Skin of body (tissue), 2 donors: ENCODE measurements around the gene EAF1. TPM values are rescaled to one million over a fixed set of nuclear protein-coding genes. Genes with fewer than 3 reads are reported as not detected.
"Not testable (repeated sequence)": the region's sequence is repeated elsewhere in the genome, so short reads cannot be mapped to it uniquely, and the experiment has no call there.

Experiments
- DNase-seq: peaks from one replicate; lab custom pipeline; 2025; lab: John Stamatoyannopoulos, UW
- total RNA-seq: library from RNA; depleted of rRNA; stranded (reverse); fragments of >200 nt; gene quantifications from one replicate; pipeline ENCODE4 v1.2.3, GENCODE V29; 2014

The EAF1 gene
- total RNA-seq, 1 donor from 2014 or later = 14.8 TPM

DNA sequence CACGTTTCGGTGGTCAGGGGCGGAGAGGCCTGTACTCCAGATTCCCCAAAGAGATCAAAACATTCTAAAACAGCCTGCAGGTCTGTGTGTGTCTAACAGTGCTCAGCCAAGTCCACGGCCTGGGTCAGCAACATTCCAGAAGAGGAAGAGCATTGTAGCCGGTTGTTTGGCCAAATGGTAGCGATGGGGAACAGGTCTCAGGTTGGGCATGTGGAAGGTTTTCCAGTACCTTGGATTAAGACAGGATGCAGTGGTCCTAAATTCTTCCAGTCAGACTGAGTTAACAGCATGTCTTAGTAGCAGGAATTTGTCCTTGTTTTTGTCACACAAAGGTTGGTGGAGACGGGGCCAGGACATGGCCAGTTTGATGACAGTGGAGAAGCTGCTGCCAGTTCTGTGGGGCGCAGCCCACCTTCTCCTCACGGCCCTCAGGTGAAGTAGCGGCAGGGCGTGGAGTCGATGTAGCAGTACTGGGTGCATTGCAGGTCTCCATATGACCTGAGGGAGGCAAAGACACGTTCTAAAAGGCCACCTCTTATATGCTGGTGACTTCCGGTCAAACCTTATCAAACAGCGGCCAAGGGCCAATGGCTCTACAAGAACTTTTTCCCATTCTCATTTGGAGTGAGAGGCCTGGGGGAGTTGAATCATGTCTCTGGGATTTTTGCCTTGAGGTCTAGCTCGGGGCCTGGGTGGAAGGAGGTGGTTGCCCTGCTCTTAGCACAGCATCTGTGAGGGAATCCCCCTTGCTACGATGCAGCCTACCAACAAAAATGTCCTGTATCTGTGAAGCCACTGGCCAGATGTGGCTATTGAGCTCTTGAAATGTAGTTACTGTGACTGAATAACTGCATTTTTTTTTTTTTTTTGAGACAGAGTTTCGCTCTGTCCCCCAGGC, 24.1 kb downstream of the EAF1 start:
- no peak for DNase-seq

DNA sequence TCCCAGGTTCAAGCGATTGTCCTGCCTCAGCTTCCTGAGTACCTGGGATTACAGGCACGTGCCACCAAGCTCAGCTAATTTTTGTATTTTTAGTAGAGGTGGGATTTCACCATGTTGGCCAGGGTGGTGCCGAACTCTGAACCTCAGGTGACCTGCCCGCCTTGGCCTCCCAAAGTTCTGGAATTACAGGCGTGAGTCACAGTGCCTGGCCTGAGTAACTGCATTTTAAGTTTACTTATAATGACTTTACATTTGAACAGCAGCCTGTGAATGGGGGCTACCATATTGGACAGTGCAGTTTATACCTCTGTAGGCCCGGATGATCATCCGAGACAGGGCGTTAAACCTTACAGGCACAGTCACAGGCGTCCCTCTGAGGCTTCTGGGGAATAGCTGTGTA, 24.8 kb downstream of the EAF1 start:
- no peak for DNase-seq

DNA sequence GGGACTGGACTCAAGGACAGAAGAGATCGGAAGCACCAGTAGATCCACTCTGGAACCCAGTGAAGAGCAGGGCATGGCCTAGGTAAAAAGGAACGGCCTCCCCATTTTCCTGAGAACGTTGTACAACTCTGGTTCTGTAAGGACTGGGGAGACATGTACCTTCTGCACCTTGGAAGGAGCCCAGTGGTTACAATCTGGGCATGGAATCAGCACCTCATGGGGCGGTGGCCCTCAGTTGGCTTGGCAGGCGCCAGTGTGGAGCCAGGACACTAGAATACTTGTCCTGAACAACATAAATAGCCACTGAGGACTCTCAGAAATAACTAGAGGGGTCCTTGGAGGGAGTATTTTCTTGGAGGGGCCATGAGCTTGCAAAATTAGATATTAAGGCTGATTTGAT, 25.6 kb downstream of the EAF1 start:
- DNase-seq = no peak

DNA sequence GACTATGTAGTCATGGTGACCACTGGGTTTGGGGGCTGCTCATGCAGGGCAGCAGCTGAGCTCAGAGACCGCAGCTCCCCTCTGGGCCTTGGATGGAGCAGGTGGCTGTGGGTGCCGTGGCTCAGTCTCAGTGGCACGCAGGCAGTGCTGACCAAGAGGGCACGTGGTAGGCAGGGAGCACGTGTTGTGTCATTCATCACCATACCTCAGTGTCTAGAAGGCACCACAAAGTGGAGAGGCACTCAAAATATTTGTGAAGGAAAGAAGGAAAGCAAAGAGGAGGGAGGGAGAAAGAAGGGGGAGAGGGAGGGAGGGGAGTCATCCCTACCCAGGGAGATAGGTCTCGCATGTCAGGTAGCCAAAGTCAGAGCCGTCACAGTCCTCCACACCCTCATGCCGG, 26.1 kb downstream of the EAF1 start:
- DNase-seq = no peak

DNA sequence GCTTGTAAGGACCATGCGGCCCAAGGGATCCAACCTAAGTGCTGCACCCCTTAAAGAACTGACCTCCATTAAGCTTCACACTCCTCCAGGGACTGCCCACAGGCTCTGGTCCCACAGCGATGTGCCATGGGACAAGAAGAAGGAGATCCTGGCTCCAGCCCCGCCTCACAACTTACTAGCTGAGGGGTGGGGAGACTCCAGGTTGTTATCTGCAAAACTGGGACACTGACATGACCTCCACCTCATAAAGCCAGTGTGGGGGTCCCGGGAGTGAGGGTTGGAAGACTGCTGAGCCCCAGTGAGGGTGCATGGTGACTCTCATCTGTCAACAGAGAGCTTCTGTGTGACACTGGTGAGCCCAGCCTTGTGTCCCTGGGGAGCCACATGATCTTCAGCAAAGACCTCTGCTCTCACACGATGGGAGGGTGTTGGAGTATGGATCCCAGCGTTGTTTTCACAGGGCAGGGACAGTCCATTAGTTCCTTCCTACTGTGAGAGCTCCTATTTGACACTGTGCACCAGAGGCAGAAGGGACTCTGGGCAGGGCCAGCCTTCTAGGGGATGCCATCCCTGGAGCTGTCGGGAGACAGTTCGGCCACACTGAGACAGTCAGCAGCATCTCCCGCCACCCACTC, 26.7 kb downstream of the EAF1 start:
- no peak for DNase-seq

DNA sequence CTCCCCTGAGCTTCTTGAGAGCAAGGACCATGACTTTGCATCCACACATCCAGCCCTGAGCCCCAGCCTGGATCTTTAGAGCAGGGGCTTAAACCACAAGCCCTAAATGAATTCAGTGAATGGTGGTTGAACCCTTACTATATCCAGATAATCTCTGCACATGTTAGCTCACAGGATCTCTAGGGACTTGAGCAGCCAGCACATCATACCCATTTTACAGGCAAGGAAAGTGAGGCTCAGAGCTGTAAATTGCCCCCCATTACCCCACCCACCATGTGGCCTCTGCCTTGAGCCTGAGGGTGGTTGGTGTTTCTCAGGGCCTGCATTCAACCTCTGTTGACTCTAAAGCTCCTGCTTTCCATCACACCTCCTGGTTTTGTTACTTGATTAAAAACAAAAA, 27.6 kb downstream of the EAF1 start:
- DNase-seq = no peak

DNA sequence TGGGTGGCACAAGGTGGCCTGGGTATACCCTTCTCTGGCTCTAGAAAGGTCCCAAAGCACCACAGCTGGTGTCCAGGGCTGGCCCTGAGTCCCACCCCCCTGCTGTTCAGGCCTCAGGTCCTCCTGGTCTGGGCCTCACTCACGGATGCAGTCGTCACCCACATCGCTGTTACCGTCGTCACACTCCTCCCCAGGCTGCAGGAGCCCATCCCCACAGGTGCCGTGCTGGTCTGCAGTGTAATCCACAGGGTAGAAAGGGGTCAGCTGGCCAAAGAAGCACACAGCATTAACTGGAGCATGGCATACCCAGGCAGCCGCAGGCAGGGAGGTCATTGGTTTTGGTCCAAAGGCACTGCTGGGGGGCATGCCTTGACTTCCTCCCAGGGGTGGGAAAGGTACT, 28.4 kb downstream of the EAF1 start:
- DNase-seq = no peak

DNA sequence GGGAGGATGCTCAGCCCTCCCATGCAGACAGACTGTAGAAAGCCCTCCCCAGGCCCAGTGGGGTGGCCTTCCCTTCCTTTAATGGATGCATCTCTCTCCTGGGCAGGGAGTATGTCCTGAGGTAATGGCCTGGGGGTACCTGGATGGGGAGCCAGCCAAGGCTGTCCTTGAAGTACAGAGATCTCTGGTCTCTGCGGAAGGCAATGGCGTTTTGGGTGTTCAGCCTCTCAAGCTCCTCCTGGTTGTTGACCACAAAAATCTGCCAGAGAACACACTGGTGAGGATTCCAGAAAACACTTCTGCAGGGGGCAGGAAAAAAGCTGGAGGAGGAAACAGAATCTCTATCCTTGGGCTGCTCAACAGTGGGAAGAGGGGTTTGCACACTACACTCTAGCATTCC, 28.9 kb downstream of the EAF1 start:
- DNase-seq = no peak

DNA sequence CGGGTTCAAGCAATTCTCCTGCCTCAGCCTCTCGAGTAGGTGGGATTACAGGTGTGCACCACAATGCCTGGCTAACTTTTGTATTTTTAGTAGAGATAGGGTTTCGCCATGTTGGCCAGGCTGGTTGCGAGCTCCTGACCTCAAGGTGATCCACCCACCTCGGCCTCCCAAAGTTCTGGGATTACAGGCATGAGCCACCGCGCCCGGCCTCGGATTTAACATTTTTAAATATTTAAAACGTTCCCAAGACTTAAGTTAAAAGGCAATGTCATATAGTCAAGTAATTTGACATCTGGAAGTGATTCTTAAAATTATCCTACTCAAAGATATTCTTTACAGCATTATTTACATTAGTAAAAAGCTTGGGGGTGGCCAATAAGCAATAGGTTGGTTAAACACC, 29.5 kb downstream of the EAF1 start:
- not testable (repeated sequence) for DNase-seq

DNA sequence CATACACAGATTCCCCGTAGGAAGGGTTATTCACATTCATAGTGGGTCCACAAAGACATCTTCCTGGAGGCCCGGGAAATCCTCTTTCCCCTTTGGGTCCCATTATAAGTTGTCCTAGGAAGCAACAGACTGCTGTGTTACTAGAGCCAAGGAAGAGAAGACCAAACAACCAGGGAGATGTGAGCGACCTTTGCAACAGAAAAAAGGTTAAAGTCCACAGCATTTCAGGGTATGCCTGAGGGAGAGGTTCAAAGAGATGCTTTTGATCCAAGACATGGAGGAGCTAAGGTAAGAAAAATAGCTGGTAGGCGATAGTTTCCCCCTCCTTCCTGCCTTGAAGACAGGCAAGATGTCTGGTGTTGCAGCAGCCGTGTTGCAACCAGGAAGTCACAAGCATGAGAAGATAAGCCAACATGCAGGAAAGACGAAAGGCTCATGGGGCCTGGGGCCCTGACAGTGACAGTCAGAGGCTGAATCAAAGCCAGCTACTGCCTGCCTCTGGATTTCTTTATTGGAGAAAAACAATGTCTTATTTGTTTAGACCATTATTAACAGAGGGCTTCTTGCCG, 30.9 kb downstream of the EAF1 start:
- DNase-seq = no peak

DNA sequence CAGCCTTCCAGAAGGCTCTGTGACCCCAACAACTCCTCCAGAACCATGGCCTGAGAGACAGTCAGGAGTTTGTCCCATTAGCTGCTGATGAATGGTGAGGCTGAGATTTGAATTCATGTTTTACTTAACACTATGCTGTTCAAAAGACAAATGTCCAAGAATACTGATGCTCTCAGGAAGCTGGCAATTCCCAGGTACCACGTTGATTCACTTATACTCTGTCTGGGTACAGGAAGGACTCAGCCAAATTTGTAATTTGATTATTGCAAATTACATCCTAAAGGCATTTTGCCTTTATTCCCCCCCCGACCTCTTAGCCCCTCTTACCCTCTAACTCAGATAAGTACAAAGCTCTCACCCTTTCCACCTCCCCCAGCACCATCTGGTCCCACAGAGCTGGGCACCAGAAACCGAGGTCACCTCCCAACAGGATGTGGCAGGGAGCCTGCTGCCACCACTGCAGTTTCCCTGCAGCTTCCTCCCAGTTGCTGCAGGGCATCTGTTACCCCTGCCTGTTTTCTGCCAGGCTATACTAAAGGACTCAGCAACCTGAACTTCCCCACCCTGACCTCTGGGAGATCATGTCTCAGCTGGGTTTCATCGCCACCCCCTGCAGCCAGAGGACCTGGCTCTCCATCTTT, 33.6 kb downstream of the EAF1 start:
- DNase-seq = no peak

DNA sequence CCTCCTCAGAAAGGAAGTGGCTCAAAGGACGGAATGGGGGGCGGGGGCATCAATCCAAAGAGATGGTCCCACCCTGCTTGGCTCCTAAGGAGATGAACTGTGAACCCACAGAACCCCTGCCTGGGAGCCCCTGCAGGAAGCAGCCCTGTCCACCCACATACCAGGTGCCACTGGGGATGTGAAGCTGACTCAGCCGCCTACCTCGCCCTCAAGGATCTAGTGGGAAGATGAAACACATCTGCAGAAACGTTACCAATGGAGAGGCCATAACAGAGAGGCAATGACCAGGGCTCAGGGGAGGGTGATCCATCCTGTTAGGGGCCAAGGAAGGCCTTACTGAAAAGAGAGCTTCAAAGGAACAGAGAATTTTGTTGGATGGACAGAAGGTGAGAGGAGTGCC, 35.1 kb downstream of the EAF1 start:
- DNase-seq = no peak

DNA sequence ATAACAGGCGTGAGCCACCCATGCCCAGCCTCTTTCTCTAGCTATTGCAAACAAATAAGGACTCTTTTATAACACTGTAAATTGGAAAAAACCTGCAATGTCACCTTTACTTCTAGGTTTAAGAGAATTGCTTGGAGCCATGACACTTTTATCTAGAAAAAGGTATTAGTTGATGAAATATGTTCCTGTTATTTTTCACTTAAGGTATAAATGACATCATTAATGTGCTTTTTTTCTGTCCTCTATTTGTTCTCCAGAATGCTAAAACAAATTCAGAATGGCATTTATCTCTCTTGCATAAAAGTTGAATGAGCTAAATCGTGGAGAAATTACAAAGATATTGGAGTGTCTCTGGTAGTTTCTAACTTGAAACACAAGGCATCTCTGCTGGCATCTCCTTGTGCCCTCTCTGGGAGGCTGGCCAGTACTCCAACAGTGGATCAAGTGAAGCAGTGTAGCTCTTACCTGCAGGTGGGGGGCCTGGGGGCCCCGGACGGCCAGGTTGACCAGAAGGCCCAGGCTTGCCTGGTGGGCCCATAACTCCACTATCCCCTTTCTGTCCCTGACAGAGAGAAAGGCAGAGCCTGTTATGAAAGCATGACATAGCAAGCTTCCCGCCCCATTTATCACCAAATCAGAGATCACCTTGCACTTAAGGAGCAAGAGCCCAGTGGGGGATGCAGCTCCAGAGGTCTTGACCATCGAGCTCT, 38.6 kb downstream of the EAF1 start:
- no peak for DNase-seq

DNA sequence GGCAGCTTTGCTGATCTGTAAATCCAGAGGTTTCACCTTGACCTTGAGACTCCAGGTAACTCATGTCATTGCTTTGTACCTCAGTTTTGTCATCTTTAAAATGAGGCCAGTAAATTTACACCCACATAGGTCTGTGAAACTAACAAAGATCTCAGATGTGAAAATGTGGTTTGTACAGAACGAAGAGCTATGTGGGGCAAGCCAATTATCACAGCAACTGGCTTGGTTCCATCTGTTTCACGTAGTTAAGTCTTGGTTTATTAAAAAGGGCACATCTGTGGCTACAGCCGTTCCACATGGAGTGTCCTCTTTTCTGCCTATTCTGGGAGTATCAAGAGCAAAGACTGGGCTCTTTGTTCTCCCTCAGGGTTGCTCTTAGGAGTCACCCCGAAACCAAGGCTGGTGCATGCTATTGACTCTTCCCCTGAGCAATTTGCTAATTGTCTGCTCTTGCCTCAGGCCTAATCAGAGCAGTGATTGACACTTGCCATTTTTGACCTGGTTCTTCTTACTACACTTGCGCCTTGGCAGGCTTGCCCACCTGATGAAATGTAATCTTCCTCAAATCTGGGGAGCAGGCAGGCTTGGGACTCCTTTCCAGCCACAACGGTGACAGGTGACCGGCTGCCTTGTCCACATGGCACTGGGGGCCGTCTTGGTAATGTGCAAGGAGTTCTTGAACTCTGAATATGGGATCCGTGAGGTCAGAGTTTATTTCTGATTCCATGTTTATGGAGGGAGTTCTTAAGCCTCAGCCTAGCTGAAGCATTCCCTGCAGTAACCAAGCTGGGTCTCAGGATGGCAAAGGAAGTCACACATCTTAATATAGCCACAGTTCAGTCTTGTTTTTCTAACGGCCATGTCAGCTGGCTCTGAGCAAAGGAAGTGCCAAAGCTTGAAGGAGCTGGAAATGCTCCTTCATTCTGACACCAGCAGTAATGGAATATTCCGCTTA, 40.1 kb downstream of the EAF1 start:
- DNase-seq = peak; percentile 16

DNA sequence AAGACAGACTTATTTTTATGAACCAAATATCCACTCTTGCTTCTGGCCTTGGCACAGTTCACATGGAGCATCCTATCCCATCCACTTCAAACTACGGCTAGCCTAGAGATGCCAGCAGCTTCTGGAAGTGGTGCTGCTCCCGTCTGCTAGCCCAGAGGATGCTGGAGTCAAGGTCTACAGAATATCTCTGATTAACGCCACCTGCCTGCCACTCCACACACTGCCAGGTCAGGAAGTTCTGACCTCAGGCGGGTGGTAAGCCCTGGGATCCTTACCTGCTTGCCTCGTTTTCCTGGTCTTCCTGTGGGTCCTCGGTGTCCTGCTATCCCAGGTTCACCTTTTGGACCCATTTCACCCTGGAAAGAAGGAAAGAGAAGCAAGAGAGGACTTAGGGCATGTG, 42.9 kb downstream of the EAF1 start:
- no peak for DNase-seq

DNA sequence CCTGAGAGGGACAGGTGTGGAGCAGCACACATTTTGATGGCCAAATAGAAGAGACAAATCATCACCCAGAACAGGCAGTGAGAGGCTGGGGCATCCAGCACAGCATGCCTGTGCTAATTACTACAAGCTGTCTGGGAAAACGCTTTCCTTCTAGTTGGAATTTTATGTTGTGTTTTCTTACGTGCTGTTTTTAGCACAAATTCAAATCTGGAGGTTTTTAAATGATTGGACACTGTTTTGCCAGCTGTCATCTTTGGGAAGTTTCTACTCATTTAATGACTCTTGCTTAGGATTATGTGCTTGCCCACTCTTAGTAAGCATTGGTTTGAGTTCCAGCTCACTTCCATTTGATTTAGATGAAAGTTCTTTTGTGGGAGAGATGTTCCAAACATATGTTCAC, 43.5 kb downstream of the EAF1 start:
- peak; percentile 32 for DNase-seq

DNA sequence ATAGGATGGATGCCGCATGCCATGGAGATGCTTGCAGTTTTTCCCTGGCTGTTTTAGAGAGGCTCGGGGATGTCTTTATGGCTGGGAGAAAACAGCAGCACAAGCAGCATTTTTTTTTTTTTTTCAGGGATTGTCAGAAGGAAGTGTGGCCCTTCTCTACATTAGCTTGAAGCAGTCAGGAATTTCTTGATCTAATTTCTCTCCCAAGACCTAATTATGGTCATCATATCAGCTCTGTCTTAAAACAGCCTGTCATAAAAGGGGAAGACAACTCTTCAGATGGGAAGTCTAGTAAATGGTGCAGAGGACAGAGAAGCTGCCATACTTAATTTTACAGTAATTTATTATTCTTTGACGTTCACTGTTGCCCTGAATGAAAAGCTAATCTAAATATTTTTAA, 44.5 kb downstream of the EAF1 start:
- DNase-seq = no peak

DNA sequence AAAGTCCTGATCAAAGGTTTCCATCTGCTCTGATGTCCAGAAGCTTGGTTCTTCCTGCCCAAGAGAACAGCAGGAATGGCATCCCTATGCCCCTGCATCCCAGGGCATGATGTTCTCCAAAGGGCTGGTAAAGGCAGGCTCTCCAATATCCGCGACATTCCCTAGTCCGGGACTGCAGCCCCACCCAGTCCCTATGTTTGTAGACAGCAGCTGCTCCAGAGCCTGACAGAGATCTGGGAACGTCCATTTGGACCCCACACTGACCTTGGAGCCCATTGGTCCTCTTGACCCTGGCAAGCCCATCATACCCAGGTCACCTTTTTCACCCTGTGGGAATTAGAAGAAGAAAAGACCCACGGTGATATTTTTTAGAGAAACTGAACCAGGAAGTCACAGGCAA, 47.8 kb downstream of the EAF1 start:
- no peak for DNase-seq

DNA sequence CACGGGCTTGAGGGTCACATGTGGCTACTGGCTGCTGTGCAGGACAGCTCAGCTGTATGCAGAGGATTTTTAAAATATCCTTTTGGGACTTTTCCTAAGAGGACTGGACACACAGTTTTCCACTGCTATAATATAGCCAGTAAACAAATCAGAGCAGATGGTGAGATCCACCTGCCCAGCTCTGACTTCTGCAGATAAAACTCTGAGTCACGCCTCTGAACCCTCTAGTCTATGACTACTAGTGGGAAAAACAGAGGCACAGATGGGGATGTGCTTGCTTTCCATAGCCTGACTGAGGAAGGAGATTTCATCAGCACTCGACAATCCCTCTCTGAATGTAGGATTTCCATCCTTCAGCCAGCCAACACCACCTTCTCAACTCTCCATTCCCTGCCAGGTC, 49.0 kb downstream of the EAF1 start:
- DNase-seq = no peak

DNA sequence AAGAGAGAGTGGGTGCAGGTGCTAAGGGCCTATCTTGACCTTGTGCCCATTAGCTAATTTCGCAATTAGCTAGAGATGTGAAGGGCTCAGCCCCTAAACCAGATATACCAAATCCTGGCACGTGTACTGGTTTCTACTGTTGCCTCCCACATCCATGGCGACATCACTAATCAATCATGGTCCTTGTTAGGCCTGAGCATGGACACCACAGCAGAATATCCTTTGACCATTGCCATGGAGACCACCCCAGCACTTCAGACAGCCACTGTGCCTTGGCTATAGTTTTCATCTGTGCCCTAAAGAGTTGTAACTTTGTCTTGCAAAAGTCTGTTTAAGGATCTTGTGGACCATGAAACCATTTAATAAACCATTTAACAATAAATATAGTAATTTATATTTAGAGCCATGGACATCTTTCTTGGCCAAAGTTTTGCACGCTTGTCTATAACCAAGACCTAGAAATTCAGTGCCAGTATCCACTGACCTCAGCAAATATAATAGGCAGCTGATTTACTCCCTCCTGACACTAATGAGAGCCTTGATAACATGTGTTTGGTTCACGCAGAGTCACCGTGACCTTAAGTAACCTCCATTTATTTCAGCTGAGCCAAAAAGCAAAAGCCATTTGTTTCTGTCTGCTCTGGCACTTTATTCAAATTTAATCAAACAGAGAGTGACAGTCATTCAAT, 50.7 kb downstream of the EAF1 start:
- DNase-seq = no peak
